H1 (cell line): ENCODE measurements around the gene ARHGEF1. TPM values are rescaled to one million over a fixed set of nuclear protein-coding genes. Genes with fewer than 3 reads are reported as not detected.

Source experiments
- CTCF ChIA-PET: fragments of 300-600 bp; sonication (Branson Sonifier 250); formaldehyde crosslinking; loops from one replicate; lab custom pipeline; 2021; ENCODE audit not compliant: partially characterized antibody; lab: Charles Lee
- POLR2A ChIA-PET: fragments of 300-600 bp; sonication (Branson Sonifier 250); formaldehyde crosslinking; loops from one replicate; lab custom pipeline; 2021; ENCODE audit warnings: inconsistent platforms; ENCODE audit not compliant: partially characterized antibody; lab: Charles Lee
- DNase-seq, 2 experiments: peaks; one replicate each; pipeline versions ENCODE4 v3.0.0 to v3.0.0-alpha.2; 2010 to 2022; ENCODE audit warnings: low spot score in 2 of 2, low read depth in 1 of 2, mixed read lengths in 1 of 2
- FAIRE-seq: peaks from 2 replicates; lab custom pipeline; 2011; peaks lifted over from hg19 to GRCh38; lab: Jason Lieb, UNC
- H2AFZ ChIP-seq: 2 replicates; pipeline ENCODE4 v1.8.1; 2012; ENCODE audit warnings: low read length, inconsistent platforms
- H2AK5ac ChIP-seq: 2 replicates; pipeline ENCODE4 v1.6.1; 2013; ENCODE audit warnings: low read depth, low read length
- H2BK120ac ChIP-seq: replicated peaks from 2 replicates; pipeline ENCODE3; 2013; ENCODE audit warnings: low read depth, low read length, inconsistent platforms
- H2BK12ac ChIP-seq: 2 replicates; pipeline ENCODE4 v1.6.1; 2013; ENCODE audit warnings: low read depth, low read length
- H2BK15ac ChIP-seq: 2 replicates; pipeline ENCODE4 v1.6.1; 2013; ENCODE audit warnings: low read length
- H2BK20ac ChIP-seq: 2 replicates; pipeline ENCODE4 v1.6.1; 2013; ENCODE audit warnings: low read length
- H2BK5ac ChIP-seq: 2 replicates; pipeline ENCODE4 v1.6.1; 2013; ENCODE audit warnings: low read depth, low read length
- H3K14ac ChIP-seq: 2 replicates; pipeline ENCODE4 v1.6.1; 2013; ENCODE audit warnings: inconsistent platforms; ENCODE audit not compliant: insufficient read length
- H3K18ac ChIP-seq: 2 replicates; pipeline ENCODE4 v1.6.1; 2013; ENCODE audit warnings: low read length; ENCODE audit errors: extremely low read depth
- H3K23ac ChIP-seq: 2 replicates; pipeline ENCODE4 v1.6.1; 2013; ENCODE audit warnings: inconsistent platforms; ENCODE audit not compliant: insufficient read length
- H3K23me2 ChIP-seq: 2 replicates; pipeline ENCODE4 v1.6.1; 2013; ENCODE audit warnings: low read depth, low read length
- H3K27ac ChIP-seq: 2 replicates; pipeline ENCODE4 v1.6.1; 2011; ENCODE audit warnings: low read depth, low read length, inconsistent platforms
- H3K27me3 ChIP-seq, 4 experiments: replicated peaks in 1 of 4; 1 replicate in 1 of 4; 2 replicates in 3 of 4; pipeline versions ENCODE4 v1.6.1 to v1.8.1; 2011 to 2013; ENCODE audit warnings: low read length in 3 of 4, mild to moderate bottlenecking in 3 of 4, inconsistent platforms in 2 of 4, mixed read lengths in 2 of 4, moderate library complexity in 1 of 4; ENCODE audit not compliant: control insufficient read depth in 3 of 4, insufficient read depth in 3 of 4; ENCODE audit errors: extremely low read depth in 1 of 4
- H3K36me3 ChIP-seq, 4 experiments: 2 replicates each; pipeline versions ENCODE4 v1.6.1 to v1.8.1; 2011 to 2013; ENCODE audit warnings: mild to moderate bottlenecking in 4 of 4, low read length in 3 of 4, moderate library complexity in 2 of 4, control low read depth in 1 of 4, inconsistent platforms in 1 of 4; ENCODE audit not compliant: insufficient read depth in 4 of 4, control insufficient read depth in 2 of 4
- H3K4ac ChIP-seq: replicated peaks from 2 replicates; pipeline ENCODE3; 2013; ENCODE audit warnings: low read length, low read depth, mixed read lengths, inconsistent platforms; ENCODE audit not compliant: insufficient read length
- H3K4me1 ChIP-seq, 4 experiments: replicated peaks in 1 of 4; 1 replicate in 1 of 4; 2 replicates in 3 of 4; pipeline versions ENCODE4 v1.6.1 to v1.8.1; 2011 to 2013; ENCODE audit warnings: low read length in 3 of 4, inconsistent platforms in 2 of 4, mixed read lengths in 1 of 4; ENCODE audit not compliant: insufficient read depth in 4 of 4, control insufficient read depth in 3 of 4
- H3K4me2 ChIP-seq, 2 experiments: 2 replicates each; pipeline versions ENCODE4 v1.6.1 to v1.8.1; 2011 to 2013; ENCODE audit warnings: low read depth in 2 of 2, low read length in 2 of 2, control low read depth in 1 of 2, inconsistent platforms in 1 of 2, mild to moderate bottlenecking in 1 of 2; ENCODE audit not compliant: insufficient read depth in 1 of 2
- H3K4me3 ChIP-seq, 4 experiments: fragments of 200-600, 300-600 bp in 1 of 4; sonication (generic), shearing (Covaris generic), sonication (Bioruptor Twin) in 1 of 4; 2 replicates each; pipeline versions ENCODE4 v1.5.1 to v1.8.1; 2011 to 2016; ENCODE audit warnings: low read length in 4 of 4, low read depth in 3 of 4, control low read depth in 2 of 4, inconsistent platforms in 2 of 4, mild to moderate bottlenecking in 2 of 4, mixed read lengths in 1 of 4, moderate library complexity in 1 of 4; ENCODE audit not compliant: insufficient read depth in 2 of 4; ENCODE audit errors: extremely low read depth in 1 of 4
- H3K56ac ChIP-seq: replicated peaks from 2 replicates; pipeline ENCODE3; 2013; ENCODE audit warnings: low read depth, mild to moderate bottlenecking, mixed read lengths, low read length, inconsistent platforms; ENCODE audit not compliant: insufficient read length
- H3K79me1 ChIP-seq: 2 replicates; pipeline ENCODE4 v1.6.1; 2013; ENCODE audit warnings: low read depth, low read length, control low read depth
- H3K79me2 ChIP-seq, 2 experiments: 2 replicates each; pipeline versions ENCODE4 v1.6.1 to v1.8.1; 2012 to 2013; ENCODE audit warnings: low read length in 2 of 2, mild to moderate bottlenecking in 2 of 2, inconsistent platforms in 1 of 2; ENCODE audit not compliant: insufficient read depth in 2 of 2, control insufficient read depth in 1 of 2
- H3K9ac ChIP-seq, 4 experiments: replicated peaks in 1 of 4; 1 replicate in 1 of 4; 2 replicates in 3 of 4; pipeline versions ENCODE4 v1.6.1 to v1.8.1; 2011 to 2013; ENCODE audit warnings: low read depth in 3 of 4, low read length in 3 of 4, control low read depth in 2 of 4, mild to moderate bottlenecking in 2 of 4, moderate library complexity in 2 of 4, inconsistent platforms in 1 of 4; ENCODE audit errors: extremely low read depth in 1 of 4
- H3K9me3 ChIP-seq, 2 experiments: 2 replicates each; pipeline versions ENCODE4 v1.6.1 to v1.8.1; 2012 to 2013; ENCODE audit warnings: mild to moderate bottlenecking in 2 of 2, moderate library complexity in 2 of 2, control low read depth in 1 of 2, inconsistent platforms in 1 of 2, low read depth in 1 of 2, low read length in 1 of 2, mixed read lengths in 1 of 2; ENCODE audit not compliant: insufficient read depth in 2 of 2
- H4K20me1 ChIP-seq, 2 experiments: replicated peaks in 1 of 2; 2 replicates each; pipeline versions ENCODE3 to v1.8.1; 2011 to 2013; ENCODE audit warnings: inconsistent platforms in 2 of 2, low read length in 2 of 2, mild to moderate bottlenecking in 1 of 2; ENCODE audit not compliant: insufficient read depth in 2 of 2, control insufficient read depth in 1 of 2
- H4K5ac ChIP-seq: 2 replicates; pipeline ENCODE4 v1.6.1; 2013; ENCODE audit warnings: low read length, low read depth, mixed read lengths, inconsistent platforms; ENCODE audit not compliant: insufficient read length
- H4K8ac ChIP-seq: 2 replicates; pipeline ENCODE4 v1.8.0; 2013; ENCODE audit warnings: mild to moderate bottlenecking, moderate library complexity, low read length, inconsistent platforms; ENCODE audit not compliant: insufficient read depth; ENCODE audit errors: extremely low read depth
- H4K91ac ChIP-seq: replicated peaks from 2 replicates; pipeline ENCODE3; 2013; ENCODE audit warnings: low read length, mixed read lengths, inconsistent platforms; ENCODE audit not compliant: insufficient read length
- EP300 ChIP-seq, 2 experiments: IDR thresholded peaks; 1 replicate in 1 of 2; 2 replicates in 1 of 2; pipeline ENCODE4 v1.6.1; 2011 to 2012; ENCODE audit warnings: low read depth in 2 of 2, low read length in 2 of 2, mild to moderate bottlenecking in 2 of 2, borderline replicate concordance in 1 of 2, inconsistent platforms in 1 of 2, moderate library complexity in 1 of 2
- JUND ChIP-seq: IDR thresholded peaks from 2 replicates; pipeline ENCODE4 v1.6.1; 2011; ENCODE audit warnings: mild to moderate bottlenecking, improper control_type of control experiment, low read length
- KDM1A ChIP-seq: fragments of 200-600, 300-600 bp; sonication (generic); IDR thresholded peaks from 2 replicates; pipeline ENCODE4 v1.7.1; 2016; ENCODE audit warnings: mild to moderate bottlenecking, low read length, borderline replicate concordance
- SIN3A ChIP-seq, 2 experiments: IDR thresholded peaks in 1 of 2; conservative IDR thresholded peaks in 1 of 2; 2 replicates each; pipeline ENCODE4 v1.6.1; 2011 to 2012; ENCODE audit warnings: low read length in 2 of 2, improper control_type of control experiment in 1 of 2, low read depth in 1 of 2, mild to moderate bottlenecking in 1 of 2
- SIRT6 ChIP-seq: IDR thresholded peaks from one replicate; pipeline ENCODE4 v1.7.1; 2012; ENCODE audit warnings: low read length, inconsistent platforms
- SIX5 ChIP-seq: IDR thresholded peaks from 2 replicates; pipeline ENCODE4 v1.6.1; 2011; ENCODE audit warnings: mild to moderate bottlenecking, low read depth, low read length
- TEAD4 ChIP-seq: IDR thresholded peaks from 2 replicates; pipeline ENCODE4 v1.6.1; 2012; ENCODE audit warnings: low read depth, low read length, inconsistent platforms, mixed read lengths
- WGBS, 2 experiments: shearing (Covaris generic) in 1 of 2; methylation state at CpG; one replicate each; pipeline versions ENCODE4 v1.1.6 to v1.1.7; 2013 to 2015; ENCODE audit warnings: low lambda C conversion rate in 2 of 2, mixed read lengths in 2 of 2, inconsistent platforms in 1 of 2, low coverage in 1 of 2, missing lambda C conversion rate in 1 of 2; ENCODE audit not compliant: insufficient replicate concordance in 2 of 2, insufficient coverage in 1 of 2, insufficient read length in 1 of 2; ENCODE audit errors: extremely low coverage in 1 of 2, missing lambda C conversion rate in 1 of 2; 5-methylcytosine and 5-hydroxymethylcytosine counted together
- polyA plus RNA-seq, 7 experiments: library from polyadenylated mRNA; depleted of rRNA in 3 of 7; stranded (reverse) in 5 of 7; unstranded in 2 of 7; fragments of >200 nt in 5 of 7; fragments of 200-250 nt in 2 of 7; gene quantifications; 1 replicate in 5 of 7; 2 replicates in 1 of 7; 4 replicates in 1 of 7; pipeline versions ENCODE4 v1.2.1 to v1.2.3, GENCODE V29; 2011 to 2013; ENCODE audit warnings: missing spikeins in 2 of 7, mixed read lengths in 2 of 7
- total RNA-seq: library from RNA; stranded (reverse); fragmentation: NEBNext Ultra II Directional; extraction: Animal tissue kit (Norgen Biotek cat#: 25700); gene quantifications from 2 replicates; pipeline ENCODE4 v1.2.1, GENCODE V29; 2021
- TF ChIP-seq, protein P1 (sequence below), 3 experiments: IDR thresholded peaks; 1 replicate in 2 of 3; 2 replicates in 1 of 3; pipeline versions ENCODE4 v1.5.1 to v1.6.1; 2011; ENCODE audit warnings: low read length in 3 of 3, mild to moderate bottlenecking in 3 of 3, inconsistent platforms in 2 of 3, low read depth in 1 of 3, moderate library complexity in 1 of 3; ENCODE audit not compliant: insufficient read depth in 1 of 3; ENCODE audit errors: control extremely low read depth in 1 of 3
- TF ChIP-seq, protein P2 (sequence below): IDR thresholded peaks from 2 replicates; pipeline ENCODE4 v1.6.1; 2012; ENCODE audit warnings: inconsistent platforms

ARHGEF1 gene
- total and polyA plus RNA-seq, 2 of the 8 experiments (the other 6 are each of a cell fraction or from before 2014, with no cell fraction given): 23.0 to 49.0 TPM

DNA sequence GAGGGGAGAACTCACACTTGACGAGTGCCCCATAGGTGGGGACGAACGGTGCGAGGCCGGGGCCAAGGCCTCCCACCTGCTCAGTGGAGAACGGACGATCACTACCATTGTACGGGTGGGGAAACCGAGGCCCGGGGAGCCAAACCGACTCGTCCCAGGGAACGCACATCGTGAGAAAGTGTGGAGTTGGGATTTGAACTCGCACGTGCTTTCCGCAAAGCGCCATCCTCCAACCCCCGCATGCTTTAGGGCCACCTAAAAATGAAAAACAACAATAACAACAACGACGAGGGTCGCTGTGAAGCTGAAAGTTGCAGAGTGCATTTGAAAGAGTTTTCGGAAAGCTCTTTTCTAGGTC is 458 bp downstream of the ARHGEF1 start:
- CTCF ChIA-PET: interaction anchor here (0.9 to 4.3 kb wide), 5 partner anchors 10 to 75 kb away, joined by 3 to 26 read pairs (median 3); partner anchors contain the start of gene RABAC1
- no peak for FAIRE-seq
- TF ChIP-seq, protein P1, sequence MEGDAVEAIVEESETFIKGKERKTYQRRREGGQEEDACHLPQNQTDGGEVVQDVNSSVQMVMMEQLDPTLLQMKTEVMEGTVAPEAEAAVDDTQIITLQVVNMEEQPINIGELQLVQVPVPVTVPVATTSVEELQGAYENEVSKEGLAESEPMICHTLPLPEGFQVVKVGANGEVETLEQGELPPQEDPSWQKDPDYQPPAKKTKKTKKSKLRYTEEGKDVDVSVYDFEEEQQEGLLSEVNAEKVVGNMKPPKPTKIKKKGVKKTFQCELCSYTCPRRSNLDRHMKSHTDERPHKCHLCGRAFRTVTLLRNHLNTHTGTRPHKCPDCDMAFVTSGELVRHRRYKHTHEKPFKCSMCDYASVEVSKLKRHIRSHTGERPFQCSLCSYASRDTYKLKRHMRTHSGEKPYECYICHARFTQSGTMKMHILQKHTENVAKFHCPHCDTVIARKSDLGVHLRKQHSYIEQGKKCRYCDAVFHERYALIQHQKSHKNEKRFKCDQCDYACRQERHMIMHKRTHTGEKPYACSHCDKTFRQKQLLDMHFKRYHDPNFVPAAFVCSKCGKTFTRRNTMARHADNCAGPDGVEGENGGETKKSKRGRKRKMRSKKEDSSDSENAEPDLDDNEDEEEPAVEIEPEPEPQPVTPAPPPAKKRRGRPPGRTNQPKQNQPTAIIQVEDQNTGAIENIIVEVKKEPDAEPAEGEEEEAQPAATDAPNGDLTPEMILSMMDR (IDR thresholded peaks at IDR 0.05; ENCODE audit: control extremely low read depth in 1 of 3, insufficient read depth in 1 of 3, low read depth in 1 of 3, low read length in 3 of 3): no peak
- TF ChIP-seq SIN3A (conservative IDR thresholded peaks at IDR 0.05 in 1 of 2, IDR thresholded peaks at IDR 0.05 in 1 of 2; ENCODE audit: low read depth in 1 of 2, low read length in 2 of 2) (no peak), KDM1A (no peak), SIX5 (no peak), SIRT6 (no peak), JUND (no peak), TEAD4 (no peak), EP300 (IDR thresholded peaks at IDR 0.05; ENCODE audit: borderline replicate concordance in 1 of 2, low read depth in 2 of 2, low read length in 2 of 2) (no peak)
- TF ChIP-seq, protein P2, sequence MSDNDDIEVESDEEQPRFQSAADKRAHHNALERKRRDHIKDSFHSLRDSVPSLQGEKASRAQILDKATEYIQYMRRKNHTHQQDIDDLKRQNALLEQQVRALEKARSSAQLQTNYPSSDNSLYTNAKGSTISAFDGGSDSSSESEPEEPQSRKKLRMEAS: peak; percentile 56; the same call in 1 of the 2 replicates

More for the DNA sequence above, 458 bp downstream of the ARHGEF1 start:
- Histone ChIP-seq H2BK5ac (no peak overlapping the region), H3K23me2 (peaks cover 16% of the 10 kb centered on the region; the same call in 1 of the 2 replicates), H2BK20ac (no peak overlapping the region), H2AK5ac (peak overlapping the region; percentile 90; the same call in 1 of the 2 replicates), H3K79me1 (peaks cover 2% of the 10 kb centered on the region; the same call in 1 of the 2 replicates), H3K23ac (no peak overlapping the region), H2AFZ (peak overlapping the region; percentile 79; the same call in 1 of the 2 replicates), H3K4me2 (peak overlapping the region; percentile 89), H3K27me3 (peaks cover 1 to 18% (median 17%) of the 10 kb centered on the region in 4 experiments; a peak in 6 of 7 replicates), H3K14ac (no peak overlapping the region), H2BK120ac (no peak overlapping the region), H4K5ac (peak overlapping the region; percentile 10), H2BK12ac (peak overlapping the region; percentile 87; the same call in 1 of the 2 replicates), H3K27ac (no peak overlapping the region), H3K4me3 (peak overlapping the region; percentile 70 to 97 (median 84)), H3K4ac (no peak overlapping the region), H4K91ac (peak overlapping the region; percentile 52), H2BK15ac (no peak overlapping the region), H3K36me3 (no peaks in the 10 kb centered on the region), H3K9ac (peak overlapping the region in 3 of 4 experiments; percentile 5 to 39 (median 23); a peak in 3 of 7 replicates), H3K56ac (peak overlapping the region; percentile 26), H4K20me1 (peaks cover 3% of the 10 kb centered on the region in 2 experiments), H4K8ac (peak overlapping the region; percentile 63; the same call in 1 of the 2 replicates), H3K4me1 (peaks cover 3 to 21% (median 12%) of the 10 kb centered on the region in 4 experiments), H3K79me2 (peaks cover 0 to 3% of the 10 kb centered on the region in 2 experiments; a peak in 1 of 4 replicates), H3K9me3 (no peaks in the 10 kb centered on the region), H3K18ac (peak overlapping the region; percentile 25)
- 5% methylated on average over 23 of the region's 23 CpGs; no CpG with 5 or more reads in 1 of the 2 experiments for WGBS, 2 experiments
- POLR2A ChIA-PET: interaction anchor here (0.7 to 13.9 kb wide), 6 partner anchors 12 to 457 kb away, joined by 3 to 298 read pairs (median 4); partner anchors contain the start of genes B3GNT8 and RPS19
- DNase-seq: no peak
